Tibial nerve (tissue), 3 donors: Measurements from ENCODE around the gene MAP3K4.

Experiments used
- POLR2A ChIP-seq, 2 donors: fragments of 450-650 bp; IDR thresholded peaks; one replicate each; pipeline ENCODE4 v1.6.1; 2017; ENCODE audit warnings: antibody characterized with exemption in 2 of 2, mild to moderate bottlenecking in 2 of 2, moderate library complexity in 2 of 2
- TF ChIP-seq, protein P1 (sequence below), 5 experiments: fragments of 200-600 bp in 3 of 5; fragments of 450-650 bp in 2 of 5; sonication (generic) in 3 of 5; IDR thresholded peaks; one replicate each; pipeline ENCODE4 v1.5.1; 2016 to 2019; ENCODE audit warnings: antibody characterized with exemption in 5 of 5, mild to moderate bottlenecking in 3 of 5, moderate library complexity in 2 of 5

- no peak for TF ChIP-seq POLR2A (IDR thresholded peaks at IDR 0.05)
- TF ChIP-seq, protein P1, sequence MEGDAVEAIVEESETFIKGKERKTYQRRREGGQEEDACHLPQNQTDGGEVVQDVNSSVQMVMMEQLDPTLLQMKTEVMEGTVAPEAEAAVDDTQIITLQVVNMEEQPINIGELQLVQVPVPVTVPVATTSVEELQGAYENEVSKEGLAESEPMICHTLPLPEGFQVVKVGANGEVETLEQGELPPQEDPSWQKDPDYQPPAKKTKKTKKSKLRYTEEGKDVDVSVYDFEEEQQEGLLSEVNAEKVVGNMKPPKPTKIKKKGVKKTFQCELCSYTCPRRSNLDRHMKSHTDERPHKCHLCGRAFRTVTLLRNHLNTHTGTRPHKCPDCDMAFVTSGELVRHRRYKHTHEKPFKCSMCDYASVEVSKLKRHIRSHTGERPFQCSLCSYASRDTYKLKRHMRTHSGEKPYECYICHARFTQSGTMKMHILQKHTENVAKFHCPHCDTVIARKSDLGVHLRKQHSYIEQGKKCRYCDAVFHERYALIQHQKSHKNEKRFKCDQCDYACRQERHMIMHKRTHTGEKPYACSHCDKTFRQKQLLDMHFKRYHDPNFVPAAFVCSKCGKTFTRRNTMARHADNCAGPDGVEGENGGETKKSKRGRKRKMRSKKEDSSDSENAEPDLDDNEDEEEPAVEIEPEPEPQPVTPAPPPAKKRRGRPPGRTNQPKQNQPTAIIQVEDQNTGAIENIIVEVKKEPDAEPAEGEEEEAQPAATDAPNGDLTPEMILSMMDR (IDR thresholded peaks at IDR 0.05) = no peak
Observed at GRCh38 chr6:161064915-161065314, 73.3 kb downstream of the MAP3K4 start.
